Esophagus squamous epithelium (tissue), 4 donors: Measurements from ENCODE around the gene ILF2.

Experiments used
- CTCF ChIP-seq, 6 experiments: fragments of 450-650 bp in 4 of 6; fragments of 200-600 bp in 2 of 6; sonication (generic) in 2 of 6; IDR thresholded peaks; one replicate each; pipeline ENCODE4 v1.5.1; 2016 to 2019; ENCODE audit warnings: antibody characterized with exemption in 6 of 6, mild to moderate bottlenecking in 4 of 6, moderate library complexity in 4 of 6
- POLR2A ChIP-seq, 4 donors: fragments of 450-650 bp; IDR thresholded peaks; one replicate each; pipeline ENCODE4 v1.6.1; 2017; ENCODE audit warnings: antibody characterized with exemption in 4 of 4, mild to moderate bottlenecking in 4 of 4, moderate library complexity in 3 of 4

DNA sequence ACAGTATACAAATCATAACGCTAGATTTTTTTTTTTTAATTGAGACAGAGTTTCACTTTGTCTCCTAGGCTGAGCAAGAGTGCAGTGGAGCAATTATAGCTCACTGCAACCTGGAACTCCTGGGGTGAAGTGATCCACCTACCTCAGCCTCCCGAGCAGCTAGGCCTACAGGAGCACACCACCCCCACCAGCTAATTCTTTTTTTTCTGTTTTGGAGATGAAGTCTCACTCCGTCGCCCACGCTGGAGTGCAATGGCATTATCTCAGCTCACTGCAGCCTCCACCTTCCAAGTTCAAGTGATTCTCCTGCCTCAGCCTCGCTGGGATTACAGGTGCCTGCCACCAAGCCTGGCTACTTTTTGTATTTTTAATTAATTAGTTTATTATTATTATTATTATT is 29.0 kb upstream of the ILF2 start:
- TF ChIP-seq CTCF (IDR thresholded peaks at IDR 0.05) (no peak), POLR2A (IDR thresholded peaks at IDR 0.05) (no peak)
